MM.1S (cell line): ENCODE results near the gene NOL9.

ENCODE experiments used
- EZH2 ChIP-seq: fragments of 300-600 bp; sonication (generic); optimal IDR thresholded peaks from 2 replicates; pipeline ENCODE3; 2017; ENCODE audit warnings: low read depth, mild to moderate bottlenecking, antibody characterized with exemption, low read length, mixed read lengths
- EZH2phosphoT487 ChIP-seq: fragments of 300-600 bp; sonication (generic); IDR thresholded peaks from 2 replicates; pipeline ENCODE4 v1.6.1; 2018; ENCODE audit warnings: antibody characterized with exemption, low read length
- TF ChIP-seq, protein P1 (sequence below): fragments of 300-600 bp; sonication (generic); IDR thresholded peaks from 2 replicates; pipeline ENCODE4 v1.5.1; 2016; ENCODE audit warnings: antibody characterized with exemption, low read length, mixed read lengths

DNA sequence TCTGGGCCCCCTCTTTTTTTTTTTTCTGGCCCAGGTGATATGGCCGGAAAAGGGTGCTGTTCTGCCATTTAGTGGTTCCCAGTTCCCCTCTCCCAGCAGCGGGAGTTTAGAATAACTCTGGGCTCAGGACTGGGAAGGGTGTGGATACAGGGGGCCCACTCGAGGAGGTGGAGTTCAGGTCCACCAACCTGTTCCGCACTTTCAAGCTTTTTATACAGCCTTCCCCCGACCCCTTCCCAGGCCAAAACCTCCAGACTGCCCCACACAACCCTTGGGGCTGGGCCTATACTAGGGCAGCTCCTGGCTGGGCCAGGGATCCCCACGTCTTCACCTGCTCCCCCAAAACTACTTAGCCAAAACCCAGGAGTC is 63.2 kb downstream of the NOL9 start:
- TF ChIP-seq, protein P1, sequence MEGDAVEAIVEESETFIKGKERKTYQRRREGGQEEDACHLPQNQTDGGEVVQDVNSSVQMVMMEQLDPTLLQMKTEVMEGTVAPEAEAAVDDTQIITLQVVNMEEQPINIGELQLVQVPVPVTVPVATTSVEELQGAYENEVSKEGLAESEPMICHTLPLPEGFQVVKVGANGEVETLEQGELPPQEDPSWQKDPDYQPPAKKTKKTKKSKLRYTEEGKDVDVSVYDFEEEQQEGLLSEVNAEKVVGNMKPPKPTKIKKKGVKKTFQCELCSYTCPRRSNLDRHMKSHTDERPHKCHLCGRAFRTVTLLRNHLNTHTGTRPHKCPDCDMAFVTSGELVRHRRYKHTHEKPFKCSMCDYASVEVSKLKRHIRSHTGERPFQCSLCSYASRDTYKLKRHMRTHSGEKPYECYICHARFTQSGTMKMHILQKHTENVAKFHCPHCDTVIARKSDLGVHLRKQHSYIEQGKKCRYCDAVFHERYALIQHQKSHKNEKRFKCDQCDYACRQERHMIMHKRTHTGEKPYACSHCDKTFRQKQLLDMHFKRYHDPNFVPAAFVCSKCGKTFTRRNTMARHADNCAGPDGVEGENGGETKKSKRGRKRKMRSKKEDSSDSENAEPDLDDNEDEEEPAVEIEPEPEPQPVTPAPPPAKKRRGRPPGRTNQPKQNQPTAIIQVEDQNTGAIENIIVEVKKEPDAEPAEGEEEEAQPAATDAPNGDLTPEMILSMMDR: no peak
- TF ChIP-seq EZH2 (no peak), EZH2phosphoT487 (no peak)
